Measurements from ENCODE around the gene STMN1.
"Not testable (repeated sequence)": the region's sequence is repeated elsewhere in the genome, so short reads cannot be mapped to it uniquely, and the experiment has no call there.

The STMN1 gene

DNA sequence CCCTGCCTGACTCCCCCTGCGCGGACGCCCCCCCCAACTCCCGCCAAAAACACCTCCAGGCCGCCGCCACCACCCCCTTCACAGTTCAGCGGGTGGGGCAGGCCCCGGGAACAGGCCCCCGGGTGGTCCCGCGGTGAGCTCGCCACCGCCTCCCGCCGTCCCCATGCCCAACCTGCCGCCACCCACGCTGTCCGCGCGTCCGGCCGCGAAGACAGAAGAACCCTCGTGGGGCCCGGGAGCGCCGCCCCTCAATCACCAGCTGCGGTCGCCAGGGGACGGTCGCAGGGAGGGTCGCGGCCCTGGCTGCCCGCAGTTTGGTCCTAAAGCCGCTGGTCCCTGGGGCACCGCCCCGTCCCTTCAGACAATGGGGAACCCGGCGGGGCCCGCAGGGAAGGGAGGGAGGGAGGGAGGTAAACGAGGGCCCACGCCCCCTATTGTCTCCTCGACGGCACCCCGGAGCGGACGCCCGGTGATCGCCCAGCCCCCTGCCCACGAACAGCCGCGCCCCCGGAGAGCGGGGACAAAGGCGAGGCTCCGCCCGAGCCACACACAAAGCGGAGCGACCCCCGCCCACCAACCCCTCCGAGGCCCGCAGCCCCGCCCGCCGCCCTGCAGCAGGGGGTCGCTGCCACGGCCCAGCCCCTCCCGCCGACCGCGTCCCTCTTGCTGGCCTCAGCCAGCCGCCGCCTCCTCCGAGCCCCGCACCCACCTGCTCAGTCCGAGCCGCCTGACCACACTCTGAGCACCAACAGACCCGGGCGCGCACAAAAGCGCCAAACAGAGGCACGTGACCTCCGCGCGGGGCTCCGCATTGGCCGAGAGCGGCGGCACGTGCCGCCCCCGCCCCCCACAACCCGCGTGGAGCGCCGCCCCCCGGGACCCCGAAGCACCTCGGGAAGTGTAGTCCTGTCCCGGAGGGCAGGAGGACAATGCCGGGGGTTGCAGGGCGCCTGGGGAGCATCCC, at the start of gene STMN1:
Gene STMN1 (minus strand): TSS at position 740 of the 964 bp plus-strand sequence. CDS start 1,743 bp downstream, outside the sequence.
- DNase-seq (ENCODE audit: low spot score), result peak; percentile 82

DNA sequence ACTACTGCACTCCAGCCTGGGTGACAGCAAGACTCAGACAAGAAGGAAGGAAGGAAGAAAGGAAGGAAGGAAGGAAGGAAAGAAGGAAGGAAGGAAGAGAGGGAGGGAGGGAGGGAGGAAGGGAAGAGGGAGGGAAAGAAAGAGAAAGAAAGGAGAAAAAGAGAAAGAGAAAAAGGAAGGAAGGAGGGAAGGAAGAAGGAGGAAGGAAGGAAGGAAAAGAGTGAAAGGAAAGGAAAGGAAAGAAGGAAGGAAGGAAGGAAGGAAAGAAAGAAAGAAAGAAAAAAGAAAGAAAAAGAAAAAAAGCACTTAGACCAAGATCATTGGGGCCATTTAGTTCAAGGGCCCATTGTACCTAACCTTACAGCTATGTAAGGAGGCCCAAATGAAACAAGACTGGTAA, 49.3 kb upstream of the STMN1 start:
- DNase-seq (ENCODE audit: low spot score), result no peak

DNA sequence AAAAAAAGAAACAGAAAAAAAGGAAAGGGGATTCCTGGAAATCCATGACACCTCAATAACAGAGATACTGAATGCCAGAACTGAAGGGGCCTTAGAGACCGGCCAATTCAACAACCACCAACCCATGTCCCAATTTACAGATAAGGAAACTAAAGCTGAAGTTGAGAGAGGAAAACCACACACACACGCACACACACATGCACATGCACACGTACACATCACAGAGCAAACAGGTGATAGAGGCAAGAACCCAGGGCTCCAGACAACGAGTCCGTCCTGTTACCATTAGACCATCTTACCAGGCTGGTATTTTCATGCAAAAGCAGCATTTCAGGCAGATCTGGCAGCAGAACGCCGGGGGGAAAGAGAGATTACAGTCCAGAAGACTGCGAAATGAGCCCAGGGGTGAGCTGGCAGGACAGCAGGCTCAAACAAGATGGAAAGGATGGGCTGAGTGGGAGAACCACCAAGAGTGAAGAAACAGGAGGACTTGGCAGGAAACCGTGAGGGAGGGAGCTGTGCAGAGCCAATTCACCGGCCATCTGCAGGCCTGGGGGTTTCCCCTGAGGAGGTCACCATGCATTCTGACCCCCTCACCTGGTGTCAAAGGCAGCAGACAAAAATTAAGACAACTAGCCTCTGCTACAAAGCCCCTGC, 48.2 kb upstream of the STMN1 start:
- no peak for DNase-seq (ENCODE audit: low spot score)

DNA sequence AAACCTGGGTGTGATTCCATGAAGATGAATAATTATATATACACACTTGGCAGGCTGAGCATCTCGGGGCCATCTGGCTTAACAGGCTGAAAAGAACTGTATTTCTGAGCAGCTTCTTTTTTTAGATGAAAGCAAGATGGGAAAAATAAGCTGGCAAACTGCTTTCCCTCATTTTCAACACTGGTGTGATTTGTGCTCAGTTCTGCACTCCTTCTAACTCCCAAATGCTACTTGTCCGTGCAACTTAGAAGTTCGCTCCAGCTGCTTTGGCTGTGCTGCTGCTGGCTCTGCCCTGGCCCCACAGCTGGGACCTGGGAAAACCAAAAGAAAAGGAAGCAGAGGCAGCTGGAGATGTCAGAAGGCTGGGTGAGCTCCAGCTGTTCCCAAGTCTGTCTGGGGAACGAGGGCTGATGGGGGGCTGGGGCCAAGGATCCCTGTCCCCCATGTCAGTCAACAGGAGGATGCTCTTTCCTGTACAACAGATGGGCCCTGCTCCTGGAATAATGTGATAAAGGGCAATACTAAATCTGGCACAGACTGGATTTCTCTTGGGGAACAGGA, 46.7 kb upstream of the STMN1 start:
- DNase-seq (ENCODE audit: low spot score), result no peak

DNA sequence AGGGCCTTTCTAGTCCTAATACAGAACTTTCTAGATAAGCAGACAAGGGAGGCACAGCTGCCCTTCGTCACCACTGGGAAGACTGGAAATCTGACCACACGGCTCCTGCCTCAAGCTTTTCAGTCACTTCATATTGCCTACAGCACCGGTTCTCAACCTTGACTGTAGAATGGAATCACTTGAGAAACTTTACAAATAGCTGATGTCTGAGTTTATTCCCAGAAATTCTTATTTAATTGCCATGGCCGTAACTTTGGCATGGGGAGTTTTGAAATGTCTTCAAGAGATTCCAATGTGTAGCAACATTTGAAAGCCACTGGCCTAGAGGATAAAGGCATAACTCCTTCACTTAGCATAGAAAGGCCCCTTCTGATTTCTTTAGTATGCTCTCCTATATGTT, 42.4 kb upstream of the STMN1 start:
- DNase-seq (ENCODE audit: low spot score), result no peak

DNA sequence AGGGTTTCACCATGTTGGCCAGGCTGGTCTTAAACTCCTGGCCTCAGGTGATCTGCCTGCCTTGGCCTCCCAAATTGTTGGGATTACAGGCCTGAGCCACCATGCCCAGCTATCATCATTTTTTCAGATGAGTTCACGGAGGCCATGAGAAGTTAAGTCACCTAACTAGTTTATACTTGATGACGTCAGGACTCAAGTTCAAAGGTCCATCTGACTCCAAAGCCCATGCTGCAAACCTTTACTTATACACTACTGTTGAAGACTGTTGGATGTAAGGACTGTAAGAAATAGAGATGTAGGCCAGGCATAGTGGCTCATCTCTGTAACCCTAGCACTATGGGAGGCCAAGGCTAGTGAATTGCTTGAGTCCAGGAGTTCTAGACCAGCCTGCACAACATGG, 40.8 kb upstream of the STMN1 start:
- no peak for DNase-seq (ENCODE audit: low spot score)

DNA sequence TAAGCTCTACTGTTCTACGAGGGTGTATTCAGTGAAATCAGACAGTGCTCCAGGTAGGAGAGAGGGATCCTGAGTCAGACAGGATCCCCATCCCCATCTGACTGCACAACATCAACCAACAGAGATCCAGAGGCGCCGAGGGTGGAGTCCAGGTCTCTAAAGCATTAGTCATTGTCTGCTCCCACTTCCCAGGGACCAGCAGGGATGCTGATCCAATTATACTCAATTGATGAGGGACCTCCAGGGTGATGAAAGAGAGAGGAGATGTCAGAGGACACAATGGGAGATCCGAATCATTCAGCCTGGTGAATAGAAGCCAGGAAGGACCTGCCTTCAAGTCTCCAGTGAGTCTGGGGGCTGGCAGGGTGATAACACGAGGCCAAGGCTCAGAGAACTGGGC, 39.5 kb upstream of the STMN1 start:
- DNase-seq (ENCODE audit: low spot score), result no peak

DNA sequence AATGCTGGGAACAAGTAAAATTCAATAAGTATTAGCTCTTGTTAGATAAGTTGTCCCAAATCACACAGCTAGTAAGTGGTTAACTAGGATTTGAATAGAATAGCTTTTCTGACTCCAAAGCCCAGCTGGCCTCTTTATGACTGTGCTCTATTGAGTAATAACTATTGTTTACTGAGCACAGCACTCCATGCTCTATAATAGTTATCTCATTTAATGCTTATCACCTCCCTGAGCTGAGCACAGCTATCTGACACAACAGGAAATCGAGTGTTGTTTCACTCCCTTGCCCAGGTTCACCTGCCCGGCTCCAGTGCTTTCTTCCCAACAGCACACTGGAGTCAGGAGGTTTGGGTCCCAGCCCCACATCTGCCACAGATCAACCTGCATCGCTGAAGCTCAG, 38.8 kb upstream of the STMN1 start:
- DNase-seq (ENCODE audit: low spot score), result no peak

DNA sequence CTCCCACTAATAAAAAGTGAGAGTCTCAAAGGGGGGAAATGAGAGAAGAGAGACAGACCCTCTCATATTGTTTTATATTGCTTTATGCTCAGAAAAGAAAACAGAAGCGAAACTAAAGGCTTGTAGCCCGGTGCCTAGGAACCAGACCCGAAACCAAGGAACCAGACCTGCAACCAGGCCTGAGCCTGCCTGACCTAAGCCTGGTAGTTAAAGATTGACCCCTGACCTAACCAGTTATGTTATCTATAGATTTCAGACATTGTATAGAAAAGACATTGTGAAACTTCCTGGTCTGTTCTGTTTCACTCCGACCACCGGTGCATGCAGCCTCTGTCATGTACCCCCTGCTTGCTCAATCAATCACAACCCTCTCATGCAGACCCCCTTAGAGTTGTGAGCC, 37.3 kb upstream of the STMN1 start:
- not testable (repeated sequence) for DNase-seq (ENCODE audit: low spot score)

DNA sequence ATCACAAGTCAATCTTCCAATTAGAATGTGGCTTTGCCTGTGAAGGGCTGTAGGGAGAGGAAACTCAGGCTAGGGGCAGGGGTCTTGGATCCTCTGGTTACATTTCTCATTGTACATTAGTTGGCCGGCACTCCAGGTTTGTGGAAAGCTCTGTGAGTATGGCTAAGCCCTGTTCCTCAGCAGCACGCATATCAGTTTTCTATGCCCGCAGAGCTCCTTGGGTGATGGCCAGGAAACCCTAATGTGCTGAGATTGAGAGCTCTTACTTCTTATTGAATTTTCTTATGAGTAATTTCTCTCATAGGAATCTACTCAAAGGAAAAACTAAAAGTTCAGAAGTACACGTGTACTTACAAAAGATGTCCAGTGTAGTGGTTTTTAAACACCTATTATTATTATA, 30.7 kb upstream of the STMN1 start:
- no peak for DNase-seq (ENCODE audit: low spot score)

DNA sequence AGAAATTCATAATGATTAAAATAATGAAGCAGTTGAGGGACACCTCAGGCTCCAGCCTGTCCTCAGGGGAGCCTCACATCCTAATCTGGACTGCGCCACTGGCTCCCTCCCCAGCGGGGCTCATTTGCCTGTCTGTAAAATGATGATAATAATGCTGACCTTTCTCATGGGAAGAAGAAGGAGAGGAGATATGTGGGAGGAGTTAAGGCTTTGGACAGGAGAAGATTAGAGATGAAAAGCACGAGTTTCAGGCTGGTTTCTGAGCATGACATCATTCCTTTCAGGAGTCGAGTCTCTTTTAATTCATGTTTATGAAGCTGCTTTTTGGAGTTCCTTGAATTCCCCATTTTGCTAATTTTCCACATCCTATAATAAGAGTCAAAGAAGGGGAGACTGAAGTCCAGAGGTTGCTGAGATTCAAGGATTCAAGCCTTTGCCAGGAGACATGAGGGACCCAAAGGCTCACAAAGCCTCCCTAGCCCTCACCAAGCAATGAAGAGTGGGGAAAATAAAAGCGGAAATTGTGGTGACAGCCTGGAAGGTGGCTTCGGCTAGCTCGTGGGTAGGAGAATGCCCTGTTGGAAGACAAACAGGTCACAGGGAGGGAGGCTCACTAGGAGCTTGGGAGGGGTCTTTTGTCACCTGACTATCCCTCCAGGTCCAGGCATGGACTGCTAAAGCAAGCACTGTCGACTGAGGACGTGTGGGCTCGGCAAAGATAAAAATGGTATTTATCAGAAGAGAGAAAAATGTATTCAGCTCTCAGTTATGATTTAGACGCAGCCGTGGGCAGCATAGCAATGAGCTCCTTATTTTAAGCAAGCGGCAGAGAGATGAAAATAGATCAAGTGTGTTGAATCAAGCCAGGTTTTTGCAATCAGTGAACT, 27.5 kb upstream of the STMN1 start:
- no peak for DNase-seq (ENCODE audit: low spot score)

DNA sequence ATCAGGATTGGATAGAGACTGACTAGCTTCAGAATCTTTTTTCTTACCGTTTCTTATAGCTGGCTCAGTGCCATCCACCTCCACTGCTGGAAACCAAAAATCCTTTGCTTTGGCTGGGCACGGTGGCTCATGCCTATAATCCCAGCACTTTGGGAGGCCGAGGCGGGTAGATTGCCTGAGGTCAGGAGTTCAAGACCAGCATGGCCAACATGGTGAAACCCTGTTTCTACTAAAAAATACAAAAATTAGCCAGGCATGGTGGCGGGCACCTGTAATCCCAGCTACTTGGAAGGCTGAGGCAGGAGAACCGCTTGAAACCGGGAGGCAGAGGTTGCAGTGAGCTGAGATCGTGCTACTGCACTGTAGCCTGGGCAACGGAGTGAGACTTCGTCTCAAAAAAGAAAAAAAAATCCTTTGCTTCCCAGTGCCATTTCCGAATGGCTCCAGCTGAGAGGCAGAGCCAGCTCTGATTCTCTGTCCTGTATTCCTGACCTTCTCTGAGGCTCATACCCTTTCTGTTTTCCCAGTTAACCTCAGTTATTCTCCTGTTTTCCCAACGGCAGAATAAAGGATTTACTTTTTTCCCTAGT, 26.7 kb upstream of the STMN1 start:
- DNase-seq (ENCODE audit: low spot score), result not testable (repeated sequence)

DNA sequence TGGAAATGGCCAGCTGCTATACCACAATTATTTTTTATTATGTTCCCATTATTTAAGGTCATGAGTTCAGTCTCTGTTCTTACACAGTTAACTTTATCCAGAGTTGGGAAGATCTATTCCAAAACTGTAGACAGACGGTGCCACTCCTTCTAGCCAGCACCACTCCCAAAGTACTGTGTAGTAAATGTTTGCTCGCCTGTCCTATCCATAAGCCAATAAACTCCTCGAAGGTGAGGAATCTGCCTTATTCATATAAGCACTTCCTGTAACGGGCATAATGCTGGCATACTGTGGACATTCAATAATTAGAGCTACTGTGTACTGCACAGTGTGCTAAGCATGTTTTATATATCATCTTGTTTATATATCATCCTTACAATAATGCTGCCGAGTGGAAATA, 26.1 kb upstream of the STMN1 start:
- no peak for DNase-seq (ENCODE audit: low spot score)

DNA sequence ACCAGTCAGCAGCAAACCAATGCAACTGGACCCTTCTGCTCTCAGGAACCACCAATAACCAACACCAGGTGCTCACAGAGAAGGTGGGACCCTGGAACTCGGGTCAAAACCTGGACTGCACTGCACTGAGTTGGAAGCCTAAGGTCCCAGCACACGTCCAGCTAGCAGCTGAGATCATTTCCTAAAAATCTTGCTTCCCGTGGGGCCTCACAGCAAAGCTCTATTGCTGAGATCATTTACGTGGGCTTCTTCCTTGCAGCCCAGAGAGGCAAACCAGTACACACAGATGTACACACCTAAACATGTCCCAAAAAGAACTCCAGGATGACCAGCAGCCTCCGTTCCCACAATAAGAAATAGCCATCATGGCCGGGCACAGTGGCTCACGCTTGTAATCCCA, 22.8 kb upstream of the STMN1 start:
- no peak for DNase-seq (ENCODE audit: low spot score)

DNA sequence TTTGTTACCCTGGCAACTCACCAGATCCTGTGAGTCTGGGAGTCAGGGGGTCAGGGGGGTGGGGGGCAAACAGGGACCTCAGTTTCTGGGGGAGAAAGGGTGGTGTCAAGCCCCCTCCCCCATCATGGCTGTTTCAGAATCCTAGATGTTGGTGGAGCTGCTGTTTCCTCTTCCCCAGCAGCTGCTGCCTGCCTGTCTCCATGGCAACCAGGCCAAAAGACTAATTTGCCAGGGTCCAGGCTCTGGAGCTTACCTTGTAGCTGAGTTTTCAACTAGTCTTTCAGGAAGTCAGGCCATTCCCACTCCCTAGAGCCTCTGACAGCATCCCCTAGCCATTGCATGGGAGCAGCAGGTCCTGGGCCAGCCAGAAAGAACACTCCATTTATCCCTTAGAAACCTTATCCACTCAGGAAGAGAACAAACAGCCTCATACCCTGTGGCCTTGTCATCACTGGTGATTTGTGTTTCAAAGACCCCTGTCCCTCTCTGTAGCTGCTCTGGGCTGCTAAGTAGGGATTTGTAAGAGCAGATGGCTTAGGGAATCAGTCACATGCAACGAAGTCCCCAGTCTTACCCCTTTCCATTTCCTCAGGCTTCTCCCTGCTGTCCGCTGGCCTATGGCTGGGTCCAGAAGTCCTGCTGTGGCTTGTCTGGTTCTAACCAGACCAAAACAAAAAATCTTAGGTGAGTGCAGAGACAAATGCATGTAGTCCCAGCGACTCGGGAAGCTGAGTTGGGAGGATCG, 21.5 kb upstream of the STMN1 start:
- DNase-seq (ENCODE audit: low spot score), result no peak

DNA sequence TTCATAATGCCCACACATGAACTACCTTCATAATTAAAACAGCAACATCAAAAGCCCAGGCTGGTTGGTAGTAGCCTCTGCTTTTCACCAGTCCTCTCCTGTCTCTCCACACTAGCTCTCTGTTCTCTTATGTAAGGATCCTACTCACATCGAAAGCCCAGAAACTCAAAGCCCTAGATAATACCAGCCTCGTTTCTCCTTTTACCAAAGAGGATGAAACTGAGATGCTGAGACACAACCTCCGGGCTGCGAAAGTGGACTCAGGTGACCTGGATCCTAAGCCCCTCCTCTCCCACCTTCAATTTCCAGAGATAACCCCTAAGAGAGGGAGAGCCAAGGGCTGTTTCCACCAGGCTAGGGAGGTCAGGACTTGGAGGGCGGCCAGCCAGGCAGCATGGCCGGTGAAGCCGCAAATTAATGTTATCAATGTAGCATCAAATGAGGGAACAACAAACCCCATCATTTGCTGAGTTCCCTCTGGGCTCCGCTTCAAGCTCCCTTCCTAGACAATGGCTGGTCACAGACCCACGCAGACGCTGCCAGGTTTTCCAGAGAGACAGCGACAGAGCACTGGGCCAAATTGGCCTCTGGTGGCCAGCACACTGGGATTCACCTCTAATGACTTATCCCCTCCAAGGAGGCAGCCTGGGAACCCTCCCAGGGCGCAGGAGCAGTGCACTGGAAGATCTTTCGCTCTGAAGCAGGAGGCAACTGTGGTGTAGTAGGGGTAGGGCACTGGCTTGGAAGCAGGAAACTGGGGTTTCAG, 20.7 kb upstream of the STMN1 start:
- no peak for DNase-seq (ENCODE audit: low spot score)

DNA sequence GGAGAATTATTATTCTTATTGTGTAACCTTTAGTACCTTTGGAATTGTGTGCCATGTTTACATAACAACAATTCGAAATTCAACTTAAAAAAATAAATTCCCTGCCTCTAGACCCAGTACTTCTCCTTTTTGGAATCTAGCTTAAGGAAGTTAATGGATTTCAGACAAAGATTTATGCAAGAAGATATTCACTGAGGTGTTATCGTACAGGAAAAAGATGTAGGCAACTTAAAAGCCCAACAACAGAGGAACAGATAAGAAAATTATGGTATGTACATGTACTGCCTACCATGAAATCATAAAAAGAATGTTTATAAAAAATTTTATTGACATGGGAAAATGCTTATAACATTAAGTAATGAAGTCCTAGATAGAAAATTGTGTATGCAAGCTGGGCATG, 18.2 kb upstream of the STMN1 start:
- no peak for DNase-seq (ENCODE audit: low spot score)

DNA sequence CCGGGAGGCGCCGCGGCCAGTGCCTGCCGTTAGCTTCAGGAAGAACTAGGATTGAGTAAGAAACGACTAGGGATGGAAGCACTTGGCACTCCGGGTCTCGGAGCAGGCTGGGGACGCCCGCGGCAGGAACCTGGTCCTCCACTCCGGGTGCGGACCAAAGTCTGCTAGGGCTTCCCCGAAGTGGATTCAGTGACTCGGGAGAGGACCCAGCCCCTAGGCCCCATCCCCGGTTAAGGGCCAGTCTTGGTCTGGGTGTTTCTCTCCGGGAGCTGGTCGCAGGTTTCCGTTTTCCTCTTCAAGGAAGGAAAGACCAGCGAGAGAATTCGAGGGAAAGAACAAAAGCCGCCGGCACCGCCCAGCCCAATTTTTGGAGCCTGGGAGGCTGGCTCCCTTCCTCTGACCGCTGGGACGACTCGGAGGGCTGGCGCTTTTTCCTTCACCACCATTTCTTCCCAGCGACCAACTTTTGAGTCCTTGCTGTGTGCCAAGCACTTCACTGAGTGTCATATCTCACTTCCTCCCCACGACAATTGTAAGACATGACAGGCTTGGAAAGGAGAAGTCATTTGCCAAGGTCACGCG, 16.8 kb upstream of the STMN1 start:
- DNase-seq (ENCODE audit: low spot score), result no peak

DNA sequence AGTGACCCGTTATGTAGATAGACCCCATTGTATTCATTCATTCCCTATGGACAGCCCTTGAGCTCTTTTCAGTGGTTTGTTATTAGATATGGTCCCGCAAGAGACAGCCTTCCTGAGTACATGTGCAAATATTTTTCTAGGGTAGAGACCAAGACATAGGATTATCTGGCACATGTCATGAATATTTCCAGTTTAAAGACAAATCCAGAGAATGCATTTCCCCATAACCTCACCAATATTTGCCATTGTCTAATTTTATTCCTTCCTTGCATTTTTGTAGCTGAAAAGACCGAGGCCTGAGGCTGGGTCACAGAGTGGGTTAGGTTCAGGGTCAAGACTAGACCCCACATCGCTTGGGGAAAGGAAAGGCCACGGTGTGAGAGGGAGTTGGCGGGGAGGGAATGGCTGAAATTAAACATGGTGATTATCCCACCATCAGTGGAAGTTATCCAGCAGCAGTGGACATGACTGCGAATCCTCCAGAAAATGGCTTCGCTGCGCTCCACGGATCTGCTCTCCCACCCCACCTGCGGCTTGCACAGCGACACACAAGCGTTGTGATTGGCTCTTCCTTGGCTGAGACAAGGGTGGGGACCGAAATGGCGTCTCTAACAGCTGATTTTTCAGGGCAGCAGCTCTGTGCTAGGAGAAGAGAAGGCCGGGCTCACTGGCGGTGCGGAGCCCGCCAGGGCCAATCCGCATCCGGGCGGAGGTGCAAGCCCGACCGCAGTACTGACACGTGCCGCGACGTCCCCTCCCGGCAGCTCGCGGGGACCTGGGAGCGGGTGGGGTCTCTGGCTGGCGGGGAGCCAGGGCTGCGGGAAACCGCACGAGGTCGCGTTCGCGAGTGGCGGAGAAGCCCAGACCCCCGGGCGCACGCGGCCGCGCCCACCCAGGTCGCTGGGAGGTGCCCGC, 16.1 kb upstream of the STMN1 start:
- peak; percentile 17 for DNase-seq (ENCODE audit: low spot score)

Measured in HuH-7.5 (cell line).